ENCODE data around the gene YY2. TPM values are rescaled to one million over a fixed set of nuclear protein-coding genes. Genes with fewer than 3 reads are reported as not detected.

YY2 gene
- total RNA-seq, 1 donor from 2014 or later = 2.0 TPM

DNA sequence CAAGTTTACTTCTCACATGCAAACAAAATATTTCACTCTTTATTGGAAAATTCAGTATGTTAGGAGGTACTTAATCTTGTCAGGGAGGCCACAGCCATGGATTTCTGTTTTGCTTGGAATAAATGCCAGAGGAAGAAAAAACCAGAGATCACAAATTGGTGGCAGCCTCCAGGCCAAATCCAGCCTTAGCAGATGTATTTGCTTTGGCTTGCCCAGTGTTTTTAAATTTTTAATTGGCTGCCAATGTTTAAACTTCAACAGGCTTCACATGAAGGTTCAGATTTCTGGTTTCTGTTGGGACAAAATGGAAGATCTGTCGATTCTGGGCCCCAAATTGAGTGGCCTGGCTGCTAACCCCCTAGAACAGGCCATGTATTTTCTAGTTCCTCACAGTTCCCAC lies 19.2 kb downstream of the YY2 start:
- no peak for FAIRE-seq
- no peak overlapping the region for H3K27ac Mint-ChIP-seq (ENCODE audit: unreplicated experiment)
- H3K4me1 Mint-ChIP-seq (ENCODE audit: low read depth, unreplicated experiment) = peaks cover 4% of the 10 kb centered on the region

DNA sequence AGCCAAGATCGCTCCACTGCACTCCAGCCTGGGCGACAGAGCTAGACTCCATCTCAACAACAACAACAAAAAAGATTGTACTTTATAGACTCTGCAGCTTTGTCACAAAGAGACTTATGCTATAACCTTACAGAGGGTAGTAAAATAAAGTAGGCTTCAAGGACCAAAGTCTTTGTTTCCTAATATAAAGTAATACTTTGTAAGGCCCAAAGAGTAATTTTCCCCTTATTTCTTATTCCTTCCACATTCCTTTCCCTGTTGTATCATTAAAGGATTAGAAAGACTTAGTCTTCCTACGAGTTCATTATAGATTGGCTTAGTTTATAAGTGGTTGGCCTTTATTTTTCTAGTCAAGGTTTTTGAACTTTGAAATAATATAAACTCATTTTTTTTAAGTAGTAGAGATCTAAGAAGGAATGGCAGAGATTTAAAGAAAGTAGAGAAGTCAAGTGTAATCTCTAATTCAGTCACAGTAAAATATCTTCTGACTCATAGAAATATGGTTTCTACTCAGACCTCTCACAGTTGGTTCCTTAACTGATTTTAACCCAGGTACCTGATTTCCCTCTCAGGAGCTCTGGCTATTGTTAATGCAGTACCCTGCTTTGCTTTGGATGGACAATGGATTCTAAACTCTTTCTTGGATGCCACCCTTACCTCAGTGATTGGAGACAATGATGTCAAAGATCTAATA lies 26.2 kb downstream of the YY2 start:
- Histone ChIP-seq H3K4me1 (ENCODE audit: insufficient read depth, low read length) (no peaks in the 10 kb centered on the region), H3K9ac (ENCODE audit: low read length) (no peak overlapping the region), H3K4me3 (ENCODE audit: insufficient read depth, low read depth, low read length) (no peak overlapping the region), H4K20me1 (ENCODE audit: insufficient read depth, low read length) (no peaks in the 10 kb centered on the region), H3K79me2 (ENCODE audit: insufficient read depth, low read length) (no peaks in the 10 kb centered on the region), H3K4me2 (ENCODE audit: low read length) (no peak overlapping the region), H3K9me3 (ENCODE audit: insufficient read depth, low read depth, low read length) (no peaks in the 10 kb centered on the region), H3K36me3 (ENCODE audit: insufficient read depth, low read length) (no peaks in the 10 kb centered on the region), H3K27me3 (ENCODE audit: insufficient read depth, low read length) (no peaks in the 10 kb centered on the region), H3K27ac (ENCODE audit: low read depth, low read length) (no peak overlapping the region), H2AFZ (ENCODE audit: low read depth, low read length) (no peak overlapping the region)
- DNase-seq (ENCODE audit: low read depth) (no peak), FAIRE-seq (peak; percentile 20)
- H3K27me3 Mint-ChIP-seq (ENCODE audit: low read depth, unreplicated experiment) = no peaks in the 10 kb centered on the region
- no peak overlapping the region for H3K4me3 Mint-ChIP-seq (ENCODE audit: unreplicated experiment)
- H3K9me3 Mint-ChIP-seq (ENCODE audit: unreplicated experiment) = no peaks in the 10 kb centered on the region
- H3K27ac Mint-ChIP-seq (ENCODE audit: unreplicated experiment) = no peak overlapping the region
- H3K36me3 Mint-ChIP-seq (ENCODE audit: low read depth, unreplicated experiment) = no peaks in the 10 kb centered on the region
- TF ChIP-seq EZH2 (IDR thresholded peaks at IDR 0.05; ENCODE audit: insufficient read depth, low read length) = no peak
- TF ChIP-seq, protein P1, sequence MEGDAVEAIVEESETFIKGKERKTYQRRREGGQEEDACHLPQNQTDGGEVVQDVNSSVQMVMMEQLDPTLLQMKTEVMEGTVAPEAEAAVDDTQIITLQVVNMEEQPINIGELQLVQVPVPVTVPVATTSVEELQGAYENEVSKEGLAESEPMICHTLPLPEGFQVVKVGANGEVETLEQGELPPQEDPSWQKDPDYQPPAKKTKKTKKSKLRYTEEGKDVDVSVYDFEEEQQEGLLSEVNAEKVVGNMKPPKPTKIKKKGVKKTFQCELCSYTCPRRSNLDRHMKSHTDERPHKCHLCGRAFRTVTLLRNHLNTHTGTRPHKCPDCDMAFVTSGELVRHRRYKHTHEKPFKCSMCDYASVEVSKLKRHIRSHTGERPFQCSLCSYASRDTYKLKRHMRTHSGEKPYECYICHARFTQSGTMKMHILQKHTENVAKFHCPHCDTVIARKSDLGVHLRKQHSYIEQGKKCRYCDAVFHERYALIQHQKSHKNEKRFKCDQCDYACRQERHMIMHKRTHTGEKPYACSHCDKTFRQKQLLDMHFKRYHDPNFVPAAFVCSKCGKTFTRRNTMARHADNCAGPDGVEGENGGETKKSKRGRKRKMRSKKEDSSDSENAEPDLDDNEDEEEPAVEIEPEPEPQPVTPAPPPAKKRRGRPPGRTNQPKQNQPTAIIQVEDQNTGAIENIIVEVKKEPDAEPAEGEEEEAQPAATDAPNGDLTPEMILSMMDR (IDR thresholded peaks at IDR 0.05; ENCODE audit: insufficient read depth, low read depth, low read length) = no peak
- H3K4me1 Mint-ChIP-seq (ENCODE audit: low read depth, unreplicated experiment) = peaks cover 16% of the 10 kb centered on the region

More for the DNA sequence above, 19.2 kb downstream of the YY2 start:
- no peak overlapping the region for H3K4me3 Mint-ChIP-seq (ENCODE audit: unreplicated experiment)
- Histone ChIP-seq H3K36me3 (ENCODE audit: insufficient read depth, low read length) (no peaks in the 10 kb centered on the region), H3K4me2 (ENCODE audit: low read length) (no peak overlapping the region), H2AFZ (ENCODE audit: low read depth, low read length) (no peak overlapping the region), H3K9ac (ENCODE audit: low read length) (no peak overlapping the region), H3K27ac (ENCODE audit: low read depth, low read length) (no peak overlapping the region), H3K4me3 (ENCODE audit: insufficient read depth, low read depth, low read length) (no peak overlapping the region), H3K27me3 (ENCODE audit: insufficient read depth, low read length) (no peaks in the 10 kb centered on the region), H3K9me3 (ENCODE audit: insufficient read depth, low read depth, low read length) (no peaks in the 10 kb centered on the region), H4K20me1 (ENCODE audit: insufficient read depth, low read length) (no peaks in the 10 kb centered on the region), H3K4me1 (ENCODE audit: insufficient read depth, low read length) (no peaks in the 10 kb centered on the region), H3K79me2 (ENCODE audit: insufficient read depth, low read length) (no peaks in the 10 kb centered on the region)
- no peaks in the 10 kb centered on the region for H3K36me3 Mint-ChIP-seq (ENCODE audit: low read depth, unreplicated experiment)
- no peak for DNase-seq (ENCODE audit: low read depth)
- no peaks in the 10 kb centered on the region for H3K27me3 Mint-ChIP-seq (ENCODE audit: low read depth, unreplicated experiment)
- TF ChIP-seq EZH2 (IDR thresholded peaks at IDR 0.05; ENCODE audit: insufficient read depth, low read length) = no peak
- TF ChIP-seq, protein P1 (IDR thresholded peaks at IDR 0.05; ENCODE audit: insufficient read depth, low read depth, low read length) = no peak
- H3K9me3 Mint-ChIP-seq (ENCODE audit: unreplicated experiment) = no peaks in the 10 kb centered on the region

DNA sequence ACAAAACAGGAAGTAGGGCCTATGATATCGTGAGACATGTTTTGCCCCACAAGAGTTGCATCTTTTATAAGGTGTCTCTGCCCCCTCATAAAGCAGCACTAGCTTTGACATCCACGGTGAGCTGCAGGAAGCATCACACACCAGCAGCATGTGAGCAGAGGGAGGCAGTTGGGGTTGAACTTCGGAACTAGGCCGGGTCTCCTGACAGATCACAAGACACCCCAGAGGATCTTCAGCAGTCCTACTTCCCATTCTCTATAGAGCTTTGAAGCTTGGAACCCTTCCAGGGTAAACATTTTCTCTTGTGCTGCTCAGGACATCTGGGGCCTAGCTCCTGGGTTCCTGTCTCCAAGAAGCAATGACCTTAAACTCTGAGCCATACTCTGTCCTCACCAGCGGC lies 27.5 kb downstream of the YY2 start:
- no peaks in the 10 kb centered on the region for H3K9me3 ChIP-seq (ENCODE audit: insufficient read depth, low read depth, low read length)
- no peaks in the 10 kb centered on the region for H3K36me3 ChIP-seq (ENCODE audit: insufficient read depth, low read length)
- no peak overlapping the region for H3K4me3 Mint-ChIP-seq (ENCODE audit: unreplicated experiment)
- H3K36me3 Mint-ChIP-seq (ENCODE audit: low read depth, unreplicated experiment) = no peaks in the 10 kb centered on the region
- DNase-seq (ENCODE audit: low read depth) (no peak), FAIRE-seq (no peak)
- no peak overlapping the region for H2AFZ ChIP-seq (ENCODE audit: low read depth, low read length)
- H3K4me1 Mint-ChIP-seq (ENCODE audit: low read depth, unreplicated experiment) = peaks cover 16% of the 10 kb centered on the region
- no peak overlapping the region for H3K4me3 ChIP-seq (ENCODE audit: insufficient read depth, low read depth, low read length)
- H3K27ac ChIP-seq (ENCODE audit: low read depth, low read length) = no peak overlapping the region
- no peaks in the 10 kb centered on the region for H3K9me3 Mint-ChIP-seq (ENCODE audit: unreplicated experiment)
- H3K27me3 ChIP-seq (ENCODE audit: insufficient read depth, low read length) = no peaks in the 10 kb centered on the region
- H3K9ac ChIP-seq (ENCODE audit: low read length) = no peak overlapping the region
- H4K20me1 ChIP-seq (ENCODE audit: insufficient read depth, low read length) = no peaks in the 10 kb centered on the region
- no peaks in the 10 kb centered on the region for H3K4me1 ChIP-seq (ENCODE audit: insufficient read depth, low read length)
- H3K27ac Mint-ChIP-seq (ENCODE audit: unreplicated experiment) = no peak overlapping the region
- H3K27me3 Mint-ChIP-seq (ENCODE audit: low read depth, unreplicated experiment) = no peaks in the 10 kb centered on the region
- TF ChIP-seq EZH2 (IDR thresholded peaks at IDR 0.05; ENCODE audit: insufficient read depth, low read length) = no peak
- TF ChIP-seq, protein P1 (IDR thresholded peaks at IDR 0.05; ENCODE audit: insufficient read depth, low read depth, low read length) = no peak
- no peaks in the 10 kb centered on the region for H3K79me2 ChIP-seq (ENCODE audit: insufficient read depth, low read length)
- H3K4me2 ChIP-seq (ENCODE audit: low read length) = no peak overlapping the region

All from astrocyte (in vitro differentiated cells and primary cell).